AG09309 (cell line): Measurements from ENCODE around the gene RUNX2.

Experiments
- DNase-seq: peaks from one replicate; pipeline ENCODE4 v3.0.0-alpha.2; 2010; ENCODE audit warnings: low read depth
- H3K4me3 ChIP-seq: 2 replicates; pipeline ENCODE4 v1.5.1; 2011; ENCODE audit warnings: mild to moderate bottlenecking, low read depth, low read length, moderate library complexity; ENCODE audit not compliant: control insufficient read depth
- CTCF ChIP-seq: IDR thresholded peaks from 2 replicates; pipeline ENCODE4 v1.5.1; 2011; ENCODE audit warnings: mild to moderate bottlenecking, low read depth, low read length, inconsistent platforms; ENCODE audit not compliant: insufficient read depth, control insufficient read depth; ENCODE audit errors: missing control alignments

Gene RUNX2

GRCh38 chr6:45595010-45595851 is 267.1 kb downstream of the RUNX2 start:
- no peak for TF ChIP-seq CTCF
- H3K4me3 ChIP-seq = no peak overlapping the region
- no peak for DNase-seq

- no peak for DNase-seq
- TF ChIP-seq CTCF = no peak
- no peak overlapping the region for H3K4me3 ChIP-seq
These were observed 269.3 kb downstream of the RUNX2 start for GRCh38 chr6:45597424-45597823.

- no peak for DNase-seq
- H3K4me3 ChIP-seq = no peak overlapping the region
- no peak for TF ChIP-seq CTCF
These were observed 270.9 kb downstream of the RUNX2 start for GRCh38 chr6:45599053-45599452.

- H3K4me3 ChIP-seq = no peak overlapping the region
- no peak for DNase-seq
- no peak for TF ChIP-seq CTCF
These were observed 277.8 kb downstream of the RUNX2 start for GRCh38 chr6:45605971-45606370.

GRCh38 chr6:45606831-45607400 is 278.8 kb downstream of the RUNX2 start:
- no peak for DNase-seq
- no peak for TF ChIP-seq CTCF
- H3K4me3 ChIP-seq = no peak overlapping the region

- TF ChIP-seq CTCF = no peak
- DNase-seq = no peak
- no peak overlapping the region for H3K4me3 ChIP-seq
These were observed 279.7 kb downstream of the RUNX2 start for GRCh38 chr6:45607798-45608197.
